PFSK-1 (cell line): ENCODE data around the gene ANHX.

ENCODE experiments used
- FOXP2 ChIP-seq: optimal IDR thresholded peaks from 2 replicates; pipeline ENCODE3; 2011; ENCODE audit warnings: borderline replicate concordance, control low read depth, inconsistent platforms; ENCODE audit not compliant: insufficient read depth; ENCODE audit errors: extremely low read length, extremely low read depth
- POLR2AphosphoS5 ChIP-seq: IDR thresholded peaks from 2 replicates; pipeline ENCODE4 v1.6.1; 2012; ENCODE audit warnings: low read depth, mild to moderate bottlenecking, control low read depth, low read length, moderate library complexity
- REST ChIP-seq, 2 experiments: IDR thresholded peaks; 2 replicates each; pipeline versions ENCODE4 v1.6.1 to v1.8.0; 2011 to 2012; ENCODE audit warnings: low read depth in 2 of 2, low read length in 2 of 2, control low read depth in 1 of 2, inconsistent platforms in 1 of 2, mild to moderate bottlenecking in 1 of 2, moderate library complexity in 1 of 2; ENCODE audit not compliant: insufficient read depth in 1 of 2
- SIN3A ChIP-seq: IDR thresholded peaks from 2 replicates; pipeline ENCODE4 v1.6.1; 2012; ENCODE audit warnings: mild to moderate bottlenecking, low read length, moderate library complexity, borderline replicate concordance; ENCODE audit not compliant: insufficient read depth
- TAF1 ChIP-seq: IDR thresholded peaks from 2 replicates; pipeline ENCODE4 v1.6.1; 2012; ENCODE audit warnings: low read length, control low read depth, borderline replicate concordance; ENCODE audit not compliant: insufficient read depth

- no peak for TF ChIP-seq TAF1
- no peak for TF ChIP-seq REST (IDR thresholded peaks at IDR 0.05; ENCODE audit: insufficient read depth in 1 of 2, low read depth in 2 of 2, low read length in 2 of 2)
- TF ChIP-seq POLR2AphosphoS5: no peak
- no peak for TF ChIP-seq FOXP2
- TF ChIP-seq SIN3A: no peak
Measured at GRCh38 chr12:133233006-133233405, 2.7 kb downstream of the ANHX start.
